GM10248 (cell line): ENCODE measurements around the gene GLDC.

Experiments
- CTCF ChIA-PET: fragments of 300-600 bp; sonication (Branson Sonifier 250); formaldehyde crosslinking; extraction: SDS; loops from one replicate; lab custom pipeline; 2021; ENCODE audit warnings: antibody characterized with exemption; lab: Yijun Ruan, JAX
- POLR2A ChIA-PET: fragments of 350-650 bp; sonication (Branson Sonifier 250); formaldehyde crosslinking; extraction: SDS; loops from one replicate; lab custom pipeline; 2020; ENCODE audit warnings: antibody characterized with exemption; lab: Yijun Ruan, JAX
- DNase-seq: peaks from one replicate; pipeline ENCODE4 v3.0.0; 2012; ENCODE audit errors: extremely low spot score
- TF ChIP-seq, protein P1 (sequence below): IDR thresholded peaks from 2 replicates; pipeline ENCODE4 v1.5.1; 2012; ENCODE audit warnings: mild to moderate bottlenecking, low read depth; ENCODE audit errors: extremely low read depth, missing control alignments, control extremely low read depth

GLDC gene

GRCh38 chr9:6484210-6484609 is 161.3 kb downstream of the GLDC start:
- DNase-seq = no peak
- ChIA-PET POLR2A (no interaction called here), CTCF (interaction anchor here (1.4 kb wide), 1 partner anchor 12 kb away, joined by 4 read pairs; no protein-coding TSS in a partner anchor)
- TF ChIP-seq, protein P1, sequence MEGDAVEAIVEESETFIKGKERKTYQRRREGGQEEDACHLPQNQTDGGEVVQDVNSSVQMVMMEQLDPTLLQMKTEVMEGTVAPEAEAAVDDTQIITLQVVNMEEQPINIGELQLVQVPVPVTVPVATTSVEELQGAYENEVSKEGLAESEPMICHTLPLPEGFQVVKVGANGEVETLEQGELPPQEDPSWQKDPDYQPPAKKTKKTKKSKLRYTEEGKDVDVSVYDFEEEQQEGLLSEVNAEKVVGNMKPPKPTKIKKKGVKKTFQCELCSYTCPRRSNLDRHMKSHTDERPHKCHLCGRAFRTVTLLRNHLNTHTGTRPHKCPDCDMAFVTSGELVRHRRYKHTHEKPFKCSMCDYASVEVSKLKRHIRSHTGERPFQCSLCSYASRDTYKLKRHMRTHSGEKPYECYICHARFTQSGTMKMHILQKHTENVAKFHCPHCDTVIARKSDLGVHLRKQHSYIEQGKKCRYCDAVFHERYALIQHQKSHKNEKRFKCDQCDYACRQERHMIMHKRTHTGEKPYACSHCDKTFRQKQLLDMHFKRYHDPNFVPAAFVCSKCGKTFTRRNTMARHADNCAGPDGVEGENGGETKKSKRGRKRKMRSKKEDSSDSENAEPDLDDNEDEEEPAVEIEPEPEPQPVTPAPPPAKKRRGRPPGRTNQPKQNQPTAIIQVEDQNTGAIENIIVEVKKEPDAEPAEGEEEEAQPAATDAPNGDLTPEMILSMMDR = no peak
